NCI-H187 treated with DMSO at 0.1 percent for 48 hours (cell line): Measurements from ENCODE around the gene TRIM7.
"Not testable (repeated sequence)": the region's sequence is repeated elsewhere in the genome, so short reads cannot be mapped to it uniquely, and the experiment has no call there.

Experiments used
- DNase-seq: peaks from one replicate; lab custom pipeline; 2025; lab: John Stamatoyannopoulos, UW

Gene TRIM7

GRCh38 chr5:181151146-181151545, 53.9 kb downstream of the TRIM7 start:
- DNase-seq: no peak

- no peak for DNase-seq
Observed at GRCh38 chr5:181149806-181150733, 54.9 kb downstream of the TRIM7 start.

GRCh38 chr5:181149355-181149754, 55.6 kb downstream of the TRIM7 start:
- DNase-seq: no peak

- DNase-seq: not testable (repeated sequence)
Observed at GRCh38 chr5:181146927-181147636, 57.9 kb downstream of the TRIM7 start, which contains the start of gene OR2V2. OR2V2 (plus strand) TSS chr5:181147586; CDS start chr5:181154943, 7,357 bp downstream.

- DNase-seq: no peak
Observed at GRCh38 chr5:181145133-181145532, 59.9 kb downstream of the TRIM7 start.
